NCI-H524 treated with DMSO at 0.1 percent for 48 hours (cell line): ENCODE measurements around the gene RSPO3.
"Not testable (repeated sequence)": the region's sequence is repeated elsewhere in the genome, so short reads cannot be mapped to it uniquely, and the experiment has no call there.

Source experiments
- DNase-seq: peaks from one replicate; lab custom pipeline; 2025; lab: John Stamatoyannopoulos, UW

The RSPO3 gene

GRCh38 chr6:127206531-127207095 lies 88.1 kb downstream of the RSPO3 start:
- no peak for DNase-seq

GRCh38 chr6:127207591-127208120 lies 89.2 kb downstream of the RSPO3 start:
- DNase-seq = no peak

- DNase-seq = no peak
These were observed 92.3 kb downstream of the RSPO3 start for GRCh38 chr6:127210725-127211124.

DNA sequence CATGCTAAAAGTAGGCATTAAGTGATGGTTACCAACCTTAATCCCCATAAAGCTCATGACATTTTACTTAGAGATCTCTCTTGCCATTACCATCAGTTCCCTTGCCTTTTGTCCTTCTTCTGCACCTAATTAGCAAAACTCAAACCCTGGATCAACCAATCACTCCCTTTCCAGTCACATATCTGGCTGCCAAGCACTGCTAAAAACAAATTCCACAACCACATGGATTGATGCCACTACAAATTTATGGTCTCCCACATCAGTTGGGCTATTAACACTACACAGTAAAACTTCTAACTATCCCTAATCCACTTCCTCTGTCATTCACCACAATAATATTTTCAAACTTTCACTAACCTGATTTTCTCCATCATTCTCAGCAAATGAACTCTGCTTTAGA lies 93.9 kb downstream of the RSPO3 start:
- DNase-seq = no peak

GRCh38 chr6:127214032-127214431 lies 95.6 kb downstream of the RSPO3 start:
- not testable (repeated sequence) for DNase-seq

DNA sequence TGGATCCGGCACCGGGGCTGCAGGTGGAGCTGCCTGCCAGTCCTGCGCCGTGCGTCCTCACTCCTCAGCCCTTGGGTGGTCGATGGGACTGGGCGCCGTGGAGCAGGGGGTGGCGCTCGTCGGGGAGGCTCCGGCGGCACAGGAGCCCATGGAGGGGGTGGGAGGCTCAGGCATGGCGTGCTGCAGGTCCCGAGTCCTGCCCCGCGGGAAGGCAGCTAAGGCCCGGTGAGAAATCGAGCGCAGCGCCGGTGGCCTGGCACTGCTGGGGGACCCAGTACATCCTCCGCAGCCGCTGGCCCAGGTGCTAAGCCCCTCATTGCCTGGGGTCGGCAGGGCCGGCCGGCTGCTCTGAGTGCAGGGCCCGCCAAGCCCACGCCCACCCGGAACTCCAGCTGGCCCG lies 96.1 kb downstream of the RSPO3 start:
- not testable (repeated sequence) for DNase-seq

GRCh38 chr6:127215931-127216330 lies 97.5 kb downstream of the RSPO3 start:
- no peak for DNase-seq

GRCh38 chr6:127216810-127217789 lies 98.6 kb downstream of the RSPO3 start:
- DNase-seq = no peak

- no peak for DNase-seq
These were observed 101.4 kb downstream of the RSPO3 start for GRCh38 chr6:127219869-127220268.

DNA sequence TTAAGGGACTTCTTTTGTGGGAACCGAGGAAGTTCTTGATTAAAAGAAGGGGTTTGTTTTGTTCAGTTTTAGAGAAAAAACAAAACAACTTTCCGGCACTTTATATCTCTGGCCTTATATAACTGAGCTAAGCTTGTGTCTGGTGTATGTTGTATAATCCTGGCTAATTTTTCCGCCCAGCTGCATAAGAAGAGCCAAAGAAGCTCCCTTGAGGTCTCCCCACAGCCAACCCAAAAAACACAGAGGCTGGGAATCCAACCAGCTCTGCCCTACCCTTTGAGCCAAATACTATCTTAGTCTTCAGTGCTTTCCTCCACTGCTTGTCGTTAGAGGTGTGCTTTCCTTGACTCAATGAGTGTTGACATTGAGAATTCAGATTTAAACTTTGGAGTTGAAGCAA lies 102.7 kb downstream of the RSPO3 start:
- DNase-seq = no peak

- DNase-seq = no peak
These were observed 103.9 kb downstream of the RSPO3 start for GRCh38 chr6:127222418-127222817.

DNA sequence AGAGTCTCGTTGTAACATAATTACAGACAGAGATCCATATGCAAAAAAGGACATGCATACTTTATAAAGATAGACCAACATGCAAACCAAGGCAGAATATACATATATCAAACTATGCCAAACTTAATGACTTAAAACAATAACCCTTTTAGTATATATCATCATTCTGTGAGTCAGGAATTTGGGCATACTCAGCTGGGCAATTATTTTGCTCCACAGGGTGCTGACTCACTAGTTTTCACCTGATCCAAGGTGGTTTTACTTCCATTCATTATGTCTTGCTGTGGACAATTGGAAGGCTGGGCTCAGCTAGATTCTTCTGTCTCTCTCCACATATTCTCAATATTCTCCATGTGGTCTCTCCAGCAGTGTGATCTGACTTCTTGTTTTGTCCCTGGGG lies 107.0 kb downstream of the RSPO3 start:
- DNase-seq = no peak

GRCh38 chr6:127233819-127234218 lies 115.3 kb downstream of the RSPO3 start:
- not testable (repeated sequence) for DNase-seq

- no peak for DNase-seq
These were observed 125.0 kb downstream of the RSPO3 start for GRCh38 chr6:127243501-127243900.
